BE2C (cell line): ENCODE results near the gene WIPF1.

Source experiments
- DNase-seq: peaks from one replicate; pipeline ENCODE4 v3.0.0-alpha.2; 2020
- H3K27me3 ChIP-seq: fragments of 250-450 bp; sonication (Bioruptor Pico); 2 replicates; pipeline ENCODE4 v1.5.1; 2020; ENCODE audit warnings: mild to moderate bottlenecking
- H3K36me3 ChIP-seq: fragments of 250-450 bp; sonication (Bioruptor Pico); 2 replicates; pipeline ENCODE4 v1.5.1; 2020; ENCODE audit warnings: mild to moderate bottlenecking
- H3K4me1 ChIP-seq: fragments of 250-450 bp; sonication (Bioruptor Pico); 2 replicates; pipeline ENCODE4 v1.5.1; 2020
- H3K4me3 ChIP-seq: 2 replicates; pipeline ENCODE4 v1.5.1; 2011; ENCODE audit warnings: low read depth, low read length
- H3K9me3 ChIP-seq: fragments of 250-450 bp; sonication (Bioruptor Pico); 2 replicates; pipeline ENCODE4 v1.5.1; 2020
- TF ChIP-seq, protein P1 (sequence below): IDR thresholded peaks from 2 replicates; pipeline ENCODE4 v1.5.1; 2012; ENCODE audit warnings: mild to moderate bottlenecking, low read depth, low read length

WIPF1 gene

DNA sequence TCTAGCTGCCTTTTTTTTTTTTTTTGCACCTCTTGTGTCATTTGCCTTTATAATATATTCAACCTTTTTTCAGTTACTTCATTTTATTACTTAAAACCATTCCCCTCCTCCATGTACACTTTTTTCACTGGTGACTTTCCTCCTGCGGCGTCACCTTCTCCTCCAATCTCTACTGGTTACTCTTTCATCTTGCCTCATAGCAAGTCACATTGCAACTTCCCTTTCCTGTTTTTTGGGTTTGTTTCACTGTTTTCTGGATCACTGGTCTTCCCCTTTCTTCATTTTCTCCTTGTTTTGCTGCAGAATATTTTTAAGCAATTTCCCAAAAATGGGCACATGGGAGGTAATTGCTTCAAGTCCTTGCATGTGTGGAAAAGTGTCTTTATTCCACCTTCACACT is 73.1 kb downstream of the WIPF1 start:
- TF ChIP-seq, protein P1, sequence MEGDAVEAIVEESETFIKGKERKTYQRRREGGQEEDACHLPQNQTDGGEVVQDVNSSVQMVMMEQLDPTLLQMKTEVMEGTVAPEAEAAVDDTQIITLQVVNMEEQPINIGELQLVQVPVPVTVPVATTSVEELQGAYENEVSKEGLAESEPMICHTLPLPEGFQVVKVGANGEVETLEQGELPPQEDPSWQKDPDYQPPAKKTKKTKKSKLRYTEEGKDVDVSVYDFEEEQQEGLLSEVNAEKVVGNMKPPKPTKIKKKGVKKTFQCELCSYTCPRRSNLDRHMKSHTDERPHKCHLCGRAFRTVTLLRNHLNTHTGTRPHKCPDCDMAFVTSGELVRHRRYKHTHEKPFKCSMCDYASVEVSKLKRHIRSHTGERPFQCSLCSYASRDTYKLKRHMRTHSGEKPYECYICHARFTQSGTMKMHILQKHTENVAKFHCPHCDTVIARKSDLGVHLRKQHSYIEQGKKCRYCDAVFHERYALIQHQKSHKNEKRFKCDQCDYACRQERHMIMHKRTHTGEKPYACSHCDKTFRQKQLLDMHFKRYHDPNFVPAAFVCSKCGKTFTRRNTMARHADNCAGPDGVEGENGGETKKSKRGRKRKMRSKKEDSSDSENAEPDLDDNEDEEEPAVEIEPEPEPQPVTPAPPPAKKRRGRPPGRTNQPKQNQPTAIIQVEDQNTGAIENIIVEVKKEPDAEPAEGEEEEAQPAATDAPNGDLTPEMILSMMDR, result no peak
- Histone ChIP-seq H3K9me3 (no peaks in the 10 kb centered on the region), H3K4me3 (no peak overlapping the region), H3K4me1 (no peaks in the 10 kb centered on the region), H3K36me3 (no peaks in the 10 kb centered on the region), H3K27me3 (no peaks in the 10 kb centered on the region)
- no peak for DNase-seq

DNA sequence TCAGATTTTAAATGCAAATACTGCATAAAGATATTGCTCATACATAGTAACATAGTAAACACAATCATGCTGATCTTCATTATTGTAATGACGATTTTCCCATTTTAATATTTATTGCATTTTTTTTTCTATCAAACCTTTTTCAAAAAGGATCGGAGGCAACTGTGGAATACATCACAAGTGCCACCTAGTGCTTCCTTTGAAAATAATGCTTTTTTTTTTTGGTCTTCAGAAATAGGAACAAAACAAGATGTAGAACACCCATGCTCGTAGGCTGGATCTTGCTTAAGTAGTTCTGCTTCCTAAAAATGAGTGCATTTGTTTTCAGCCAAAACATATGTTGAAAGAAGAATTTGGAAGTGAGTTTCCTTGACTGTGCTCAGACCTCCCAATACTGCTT is 75.1 kb downstream of the WIPF1 start:
- DNase-seq, result no peak
- H3K4me3 ChIP-seq, result no peak overlapping the region
- H3K4me1 ChIP-seq, result no peaks in the 10 kb centered on the region

GRCh38 chr2:174518395-174518794 is 79.2 kb downstream of the WIPF1 start:
- no peak for DNase-seq
- no peaks in the 10 kb centered on the region for H3K9me3 ChIP-seq
- H3K27me3 ChIP-seq, result no peaks in the 10 kb centered on the region
- TF ChIP-seq, protein P1, result no peak
- H3K4me3 ChIP-seq, result no peak overlapping the region
- no peaks in the 10 kb centered on the region for H3K36me3 ChIP-seq
- no peaks in the 10 kb centered on the region for H3K4me1 ChIP-seq

More for the DNA sequence above, 75.1 kb downstream of the WIPF1 start:
- H3K9me3 ChIP-seq, result no peaks in the 10 kb centered on the region
- H3K36me3 ChIP-seq, result no peaks in the 10 kb centered on the region
- no peaks in the 10 kb centered on the region for H3K27me3 ChIP-seq
- TF ChIP-seq, protein P1, result 0 out of 2 replicates have a peak, but pooled peaks have one; percentile 15

- DNase-seq, result no peak
- Histone ChIP-seq H3K9me3 (no peaks in the 10 kb centered on the region), H3K27me3 (no peaks in the 10 kb centered on the region), H3K4me1 (no peaks in the 10 kb centered on the region), H3K36me3 (no peaks in the 10 kb centered on the region), H3K4me3 (no peak overlapping the region)
- TF ChIP-seq, protein P1, result no peak
Measured at GRCh38 chr2:174516501-174517378, 80.9 kb downstream of the WIPF1 start.

DNA sequence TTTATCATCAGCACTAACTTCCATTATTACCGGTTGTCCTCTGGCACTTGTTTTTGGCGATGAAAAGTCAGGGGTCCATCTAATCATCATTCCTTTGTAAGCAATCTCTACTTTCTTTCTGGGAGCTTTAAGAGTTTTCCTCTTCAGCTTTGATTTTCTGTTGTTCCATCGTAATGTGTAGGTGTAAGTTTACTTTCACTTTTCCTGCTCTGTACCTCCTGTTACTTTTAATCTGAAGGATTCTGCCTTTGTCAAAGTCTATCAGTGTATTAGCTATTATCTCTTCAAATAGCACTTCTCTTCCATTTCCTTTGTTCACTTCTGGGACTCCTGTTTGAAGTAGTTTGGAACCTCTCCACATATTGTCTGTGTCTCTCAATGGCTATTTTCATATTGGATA is 85.3 kb downstream of the WIPF1 start:
- Histone ChIP-seq H3K9me3 (no peaks in the 10 kb centered on the region), H3K36me3 (no peaks in the 10 kb centered on the region), H3K4me1 (no peaks in the 10 kb centered on the region), H3K4me3 (no peak overlapping the region), H3K27me3 (no peaks in the 10 kb centered on the region)
- TF ChIP-seq, protein P1, result no peak
- DNase-seq, result no peak

DNA sequence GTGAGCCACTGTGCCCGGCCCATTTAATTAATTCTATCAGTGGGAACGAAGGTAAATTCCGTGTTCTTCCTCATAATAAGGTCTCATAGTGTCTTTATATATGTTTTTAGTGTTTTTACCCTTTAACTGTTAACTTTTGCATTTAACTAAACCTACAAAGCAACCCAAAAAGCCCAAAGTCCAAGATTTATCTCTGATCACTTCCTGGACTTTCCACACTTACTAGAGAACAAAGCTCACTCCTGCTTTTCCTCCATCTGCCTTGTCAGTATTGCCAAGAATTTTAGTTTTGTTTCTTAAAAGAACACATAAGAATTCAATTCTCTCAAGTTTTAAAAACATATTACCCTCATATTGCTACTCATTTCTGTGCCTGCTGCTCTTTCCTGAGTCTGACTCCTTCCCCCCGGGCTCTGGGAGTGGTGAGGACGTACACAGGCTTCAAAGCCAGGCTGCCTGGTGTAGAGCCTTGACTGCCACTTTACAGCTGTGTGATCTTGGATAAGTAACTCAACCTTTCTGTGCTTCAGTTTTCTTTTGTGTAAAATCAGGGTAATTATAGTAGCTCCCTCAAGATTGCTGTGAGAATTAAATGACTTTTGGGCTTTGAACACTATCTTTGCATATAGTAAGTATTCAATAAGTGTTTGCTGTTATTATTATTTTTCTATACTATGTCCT is 85.9 kb downstream of the WIPF1 start:
- no peak for DNase-seq
- Histone ChIP-seq H3K9me3 (no peaks in the 10 kb centered on the region), H3K4me3 (no peak overlapping the region), H3K36me3 (no peaks in the 10 kb centered on the region), H3K4me1 (no peaks in the 10 kb centered on the region), H3K27me3 (no peaks in the 10 kb centered on the region)
- TF ChIP-seq, protein P1, result no peak
